ENCODE data around the gene EDNRA.
"Not testable (repeated sequence)": the region's sequence is repeated elsewhere in the genome, so short reads cannot be mapped to it uniquely, and the experiment has no call there.

Gene EDNRA

GRCh38 chr4:147480891-147481576 is at the start of gene EDNRA:
TSS of gene EDNRA (plus strand) at chr4:147481097. CDS start at chr4:147485682, 4,585 bp downstream.
- H3K4me3 ChIP-seq (ENCODE audit: low read depth, low read length), result peak within 1 kb of the TSS; percentile 89
- H3K4me1 ChIP-seq (ENCODE audit: control insufficient read depth, insufficient read depth, low read length, unreplicated experiment), result peaks cover 26% of the 10 kb centered on the region
- peak within 1 kb of the TSS; percentile 82 for H2AFZ ChIP-seq (ENCODE audit: low read length, unreplicated experiment)
- no peak within 1 kb of the TSS for H3K27ac ChIP-seq (ENCODE audit: low read depth, low read length)
- H3K79me2 ChIP-seq (ENCODE audit: control insufficient read depth, insufficient read depth, low read length, unreplicated experiment), result no peaks in the 10 kb centered on the region
- no peaks in the 10 kb centered on the region for H3K36me3 ChIP-seq (ENCODE audit: insufficient read depth, low read length)
- no peaks in the 10 kb centered on the region for H3K27me3 ChIP-seq (ENCODE audit: insufficient read depth, low read length)

GRCh38 chr4:147434370-147434769 is 46.5 kb upstream of the EDNRA start:
- not testable (repeated sequence) for H3K79me2 ChIP-seq (ENCODE audit: control insufficient read depth, insufficient read depth, low read length, unreplicated experiment); H3K27me3 ChIP-seq (ENCODE audit: insufficient read depth, low read length); H3K27ac ChIP-seq (ENCODE audit: low read depth, low read length); H2AFZ ChIP-seq (ENCODE audit: low read length, unreplicated experiment); H3K36me3 ChIP-seq (ENCODE audit: insufficient read depth, low read length); H3K4me3 ChIP-seq (ENCODE audit: low read depth, low read length); H3K4me1 ChIP-seq (ENCODE audit: control insufficient read depth, insufficient read depth, low read length, unreplicated experiment)

- Histone ChIP-seq H3K27ac (ENCODE audit: low read depth, low read length) (no peak overlapping the region), H3K4me1 (ENCODE audit: control insufficient read depth, insufficient read depth, low read length, unreplicated experiment) (no peaks in the 10 kb centered on the region), H3K79me2 (ENCODE audit: control insufficient read depth, insufficient read depth, low read length, unreplicated experiment) (no peaks in the 10 kb centered on the region), H3K27me3 (ENCODE audit: insufficient read depth, low read length) (no peaks in the 10 kb centered on the region), H3K36me3 (ENCODE audit: insufficient read depth, low read length) (no peaks in the 10 kb centered on the region), H3K4me3 (ENCODE audit: low read depth, low read length) (no peak overlapping the region), H2AFZ (ENCODE audit: low read length, unreplicated experiment) (no peak overlapping the region)
These were observed 40.5 kb upstream of the EDNRA start for GRCh38 chr4:147440442-147440841.

- H3K27me3 ChIP-seq (ENCODE audit: insufficient read depth, low read length), result no peaks in the 10 kb centered on the region
- H3K4me1 ChIP-seq (ENCODE audit: control insufficient read depth, insufficient read depth, low read length, unreplicated experiment), result no peaks in the 10 kb centered on the region
- H3K36me3 ChIP-seq (ENCODE audit: insufficient read depth, low read length), result no peaks in the 10 kb centered on the region
- H3K79me2 ChIP-seq (ENCODE audit: control insufficient read depth, insufficient read depth, low read length, unreplicated experiment), result no peaks in the 10 kb centered on the region
- H3K4me3 ChIP-seq (ENCODE audit: low read depth, low read length), result no peak overlapping the region
- no peak overlapping the region for H2AFZ ChIP-seq (ENCODE audit: low read length, unreplicated experiment)
- H3K27ac ChIP-seq (ENCODE audit: low read depth, low read length), result no peak overlapping the region
These were observed 33.1 kb upstream of the EDNRA start for GRCh38 chr4:147447786-147448185.

GRCh38 chr4:147453561-147454141 is 27.2 kb upstream of the EDNRA start:
- Histone ChIP-seq H2AFZ (ENCODE audit: low read length, unreplicated experiment) (no peak overlapping the region), H3K4me3 (ENCODE audit: low read depth, low read length) (no peak overlapping the region), H3K36me3 (ENCODE audit: insufficient read depth, low read length) (no peaks in the 10 kb centered on the region), H3K79me2 (ENCODE audit: control insufficient read depth, insufficient read depth, low read length, unreplicated experiment) (no peaks in the 10 kb centered on the region), H3K27me3 (ENCODE audit: insufficient read depth, low read length) (no peaks in the 10 kb centered on the region), H3K4me1 (ENCODE audit: control insufficient read depth, insufficient read depth, low read length, unreplicated experiment) (no peaks in the 10 kb centered on the region), H3K27ac (ENCODE audit: low read depth, low read length) (no peak overlapping the region)

- H3K4me1 ChIP-seq (ENCODE audit: control insufficient read depth, insufficient read depth, low read length, unreplicated experiment), result no peaks in the 10 kb centered on the region
- no peaks in the 10 kb centered on the region for H3K27me3 ChIP-seq (ENCODE audit: insufficient read depth, low read length)
- no peaks in the 10 kb centered on the region for H3K79me2 ChIP-seq (ENCODE audit: control insufficient read depth, insufficient read depth, low read length, unreplicated experiment)
- no peak overlapping the region for H3K27ac ChIP-seq (ENCODE audit: low read depth, low read length)
- no peak overlapping the region for H2AFZ ChIP-seq (ENCODE audit: low read length, unreplicated experiment)
- H3K36me3 ChIP-seq (ENCODE audit: insufficient read depth, low read length), result no peaks in the 10 kb centered on the region
- no peak overlapping the region for H3K4me3 ChIP-seq (ENCODE audit: low read depth, low read length)
These were observed 24.2 kb upstream of the EDNRA start for GRCh38 chr4:147456706-147457105.

GRCh38 chr4:147461161-147461560 is 19.7 kb upstream of the EDNRA start:
- H3K36me3 ChIP-seq (ENCODE audit: insufficient read depth, low read length), result no peaks in the 10 kb centered on the region
- no peak overlapping the region for H3K4me3 ChIP-seq (ENCODE audit: low read depth, low read length)
- H3K27me3 ChIP-seq (ENCODE audit: insufficient read depth, low read length), result no peaks in the 10 kb centered on the region
- H3K79me2 ChIP-seq (ENCODE audit: control insufficient read depth, insufficient read depth, low read length, unreplicated experiment), result no peaks in the 10 kb centered on the region
- H3K4me1 ChIP-seq (ENCODE audit: control insufficient read depth, insufficient read depth, low read length, unreplicated experiment), result no peaks in the 10 kb centered on the region
- no peak overlapping the region for H2AFZ ChIP-seq (ENCODE audit: low read length, unreplicated experiment)
- no peak overlapping the region for H3K27ac ChIP-seq (ENCODE audit: low read depth, low read length)

- Histone ChIP-seq H2AFZ (ENCODE audit: low read length, unreplicated experiment) (no peak overlapping the region), H3K27me3 (ENCODE audit: insufficient read depth, low read length) (no peaks in the 10 kb centered on the region), H3K27ac (ENCODE audit: low read depth, low read length) (no peak overlapping the region), H3K79me2 (ENCODE audit: control insufficient read depth, insufficient read depth, low read length, unreplicated experiment) (no peaks in the 10 kb centered on the region), H3K4me3 (ENCODE audit: low read depth, low read length) (no peak overlapping the region), H3K36me3 (ENCODE audit: insufficient read depth, low read length) (no peaks in the 10 kb centered on the region), H3K4me1 (ENCODE audit: control insufficient read depth, insufficient read depth, low read length, unreplicated experiment) (no peaks in the 10 kb centered on the region)
These were observed 17.8 kb upstream of the EDNRA start for GRCh38 chr4:147463065-147463464.

GRCh38 chr4:147465461-147465860 is 15.4 kb upstream of the EDNRA start:
- H3K36me3 ChIP-seq (ENCODE audit: insufficient read depth, low read length), result no peaks in the 10 kb centered on the region
- H3K79me2 ChIP-seq (ENCODE audit: control insufficient read depth, insufficient read depth, low read length, unreplicated experiment), result no peaks in the 10 kb centered on the region
- no peak overlapping the region for H2AFZ ChIP-seq (ENCODE audit: low read length, unreplicated experiment)
- H3K4me1 ChIP-seq (ENCODE audit: control insufficient read depth, insufficient read depth, low read length, unreplicated experiment), result no peaks in the 10 kb centered on the region
- H3K27ac ChIP-seq (ENCODE audit: low read depth, low read length), result no peak overlapping the region
- no peak overlapping the region for H3K4me3 ChIP-seq (ENCODE audit: low read depth, low read length)
- H3K27me3 ChIP-seq (ENCODE audit: insufficient read depth, low read length), result no peaks in the 10 kb centered on the region

- Histone ChIP-seq H3K4me1 (ENCODE audit: control insufficient read depth, insufficient read depth, low read length, unreplicated experiment) (peaks cover 26% of the 10 kb centered on the region), H3K27me3 (ENCODE audit: insufficient read depth, low read length) (no peaks in the 10 kb centered on the region), H3K27ac (ENCODE audit: low read depth, low read length) (no peak overlapping the region), H2AFZ (ENCODE audit: low read length, unreplicated experiment) (no peak overlapping the region), H3K79me2 (ENCODE audit: control insufficient read depth, insufficient read depth, low read length, unreplicated experiment) (no peaks in the 10 kb centered on the region), H3K4me3 (ENCODE audit: low read depth, low read length) (no peak overlapping the region), H3K36me3 (ENCODE audit: insufficient read depth, low read length) (no peaks in the 10 kb centered on the region)
These were observed 3.5 kb upstream of the EDNRA start for GRCh38 chr4:147477439-147477838.

- no peak overlapping the region for H2AFZ ChIP-seq (ENCODE audit: low read length, unreplicated experiment)
- peaks cover 26% of the 10 kb centered on the region for H3K4me1 ChIP-seq (ENCODE audit: control insufficient read depth, insufficient read depth, low read length, unreplicated experiment)
- no peaks in the 10 kb centered on the region for H3K27me3 ChIP-seq (ENCODE audit: insufficient read depth, low read length)
- 0 out of 2 replicates have a peak overlapping the region, but pooled peaks have one; percentile 5 for H3K4me3 ChIP-seq (ENCODE audit: low read depth, low read length)
- H3K27ac ChIP-seq (ENCODE audit: low read depth, low read length), result no peak overlapping the region
- H3K36me3 ChIP-seq (ENCODE audit: insufficient read depth, low read length), result no peaks in the 10 kb centered on the region
- H3K79me2 ChIP-seq (ENCODE audit: control insufficient read depth, insufficient read depth, low read length, unreplicated experiment), result no peaks in the 10 kb centered on the region
These were observed 1.5 kb upstream of the EDNRA start for GRCh38 chr4:147479376-147479775.

All from ACC112 (cell line).